AG04450 (cell line): ENCODE results near the gene TMEM150B. TPM values are rescaled to one million over a fixed set of nuclear protein-coding genes. Genes with fewer than 3 reads are reported as not detected.

Experiments used
- CTCF ChIA-PET: fragments of 300-600, 350-600 bp; formaldehyde crosslinking; extraction: SDS; loops from one replicate; lab custom pipeline; 2022; ENCODE audit warnings: antibody characterized with exemption, inconsistent platforms; lab: Charles Lee
- POLR2A ChIA-PET: fragments of 350-600 bp; formaldehyde crosslinking; extraction: SDS; loops from one replicate; lab custom pipeline; 2021; ENCODE audit warnings: antibody characterized with exemption, inconsistent platforms; lab: Yijun Ruan, JAX
- DNase-seq: peaks from one replicate; pipeline ENCODE4 v3.0.0-alpha.2; 2011; ENCODE audit warnings: low read depth, low spot score
- H3K27ac ChIP-seq: one replicate; pipeline ENCODE4 v1.5.1; 2012; ENCODE audit warnings: low read depth, low read length, control low read depth
- H3K27me3 ChIP-seq: one replicate; pipeline ENCODE4 v1.6.0; 2012; ENCODE audit warnings: low read length; ENCODE audit not compliant: control insufficient read depth, insufficient read depth
- H3K4me3 ChIP-seq: 2 replicates; pipeline ENCODE4 v1.5.1; 2011; ENCODE audit warnings: mild to moderate bottlenecking, low read depth, low read length, control low read depth
- H3K9me3 ChIP-seq: 2 replicates; pipeline ENCODE4 v1.5.1; 2012; ENCODE audit warnings: low read length; ENCODE audit not compliant: control insufficient read depth, insufficient read depth
- polyA plus RNA-seq: library from polyadenylated mRNA; depleted of rRNA; stranded (reverse); fragments of >200 nt; gene quantifications from 2 replicates; pipeline ENCODE4 v1.2.3, GENCODE V29; 2011
- TF ChIP-seq, protein P1 (sequence below): IDR thresholded peaks from 2 replicates; pipeline ENCODE4 v1.5.1; 2011; ENCODE audit warnings: low read depth, low read length, control low read depth, inconsistent platforms

The TMEM150B gene
- polyA plus RNA-seq, 1 experiment = not detected

DNA sequence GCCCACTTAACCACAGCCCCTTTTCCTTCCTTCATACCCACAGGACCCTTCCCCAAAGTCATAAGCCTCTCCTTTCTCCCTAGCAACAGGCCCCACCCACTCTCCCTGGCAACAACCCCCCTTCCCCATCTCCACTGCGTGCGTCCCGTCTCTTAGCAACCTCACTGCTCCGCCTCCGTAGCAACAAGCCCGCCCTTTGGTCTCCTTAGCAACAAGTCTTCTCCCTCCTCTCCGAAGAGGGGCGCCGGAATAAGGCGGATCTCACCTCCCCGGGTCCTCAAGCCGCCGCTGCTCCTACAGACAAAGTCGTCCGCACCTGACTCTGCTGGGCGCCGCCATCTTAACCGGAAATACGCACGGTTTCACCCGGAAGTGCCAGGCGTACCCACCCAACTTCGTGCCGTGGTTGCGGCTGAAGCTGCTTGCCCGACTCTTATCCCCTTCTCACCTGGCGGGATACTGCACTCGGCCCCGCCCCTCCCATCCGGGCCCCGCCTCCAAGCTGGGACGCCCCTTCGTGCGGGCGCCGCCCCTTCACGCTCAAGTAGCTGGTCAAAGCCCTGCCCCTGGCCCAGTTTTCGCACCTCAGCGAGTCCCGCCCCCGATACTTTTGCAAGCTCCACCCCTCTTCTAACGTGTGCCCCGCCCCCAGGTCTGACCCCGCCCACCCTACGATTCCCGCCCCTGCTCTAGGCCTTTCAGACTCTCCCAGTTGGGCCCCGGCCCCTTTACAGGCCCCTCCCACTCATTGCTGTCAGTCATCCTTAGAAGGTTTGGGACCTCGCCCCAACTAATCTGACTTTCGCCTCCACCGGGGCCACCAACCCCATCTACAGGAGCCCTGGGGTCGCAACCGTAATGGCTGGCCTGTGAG, 45.1 kb downstream of the TMEM150B start, which contains the start of gene HSPBP1:
TSS of gene HSPBP1 (minus strand) at position 341 of the 874 bp plus-strand sequence. CDS start 502 bp downstream, outside the sequence.
- TF ChIP-seq, protein P1, sequence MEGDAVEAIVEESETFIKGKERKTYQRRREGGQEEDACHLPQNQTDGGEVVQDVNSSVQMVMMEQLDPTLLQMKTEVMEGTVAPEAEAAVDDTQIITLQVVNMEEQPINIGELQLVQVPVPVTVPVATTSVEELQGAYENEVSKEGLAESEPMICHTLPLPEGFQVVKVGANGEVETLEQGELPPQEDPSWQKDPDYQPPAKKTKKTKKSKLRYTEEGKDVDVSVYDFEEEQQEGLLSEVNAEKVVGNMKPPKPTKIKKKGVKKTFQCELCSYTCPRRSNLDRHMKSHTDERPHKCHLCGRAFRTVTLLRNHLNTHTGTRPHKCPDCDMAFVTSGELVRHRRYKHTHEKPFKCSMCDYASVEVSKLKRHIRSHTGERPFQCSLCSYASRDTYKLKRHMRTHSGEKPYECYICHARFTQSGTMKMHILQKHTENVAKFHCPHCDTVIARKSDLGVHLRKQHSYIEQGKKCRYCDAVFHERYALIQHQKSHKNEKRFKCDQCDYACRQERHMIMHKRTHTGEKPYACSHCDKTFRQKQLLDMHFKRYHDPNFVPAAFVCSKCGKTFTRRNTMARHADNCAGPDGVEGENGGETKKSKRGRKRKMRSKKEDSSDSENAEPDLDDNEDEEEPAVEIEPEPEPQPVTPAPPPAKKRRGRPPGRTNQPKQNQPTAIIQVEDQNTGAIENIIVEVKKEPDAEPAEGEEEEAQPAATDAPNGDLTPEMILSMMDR = no peak
- H3K27ac ChIP-seq = peak within 1 kb of the TSS; percentile 84
- H3K27me3 ChIP-seq = no peaks in the 10 kb centered on the region
- DNase-seq = peak; percentile 84
- H3K4me3 ChIP-seq = peak within 1 kb of the TSS; percentile 92
- CTCF ChIA-PET = interaction anchor here (1.0 to 1.5 kb wide), 2 partner anchors 13 to 60 kb away, joined by 3 to 9 read pairs; partner anchors contain the start of gene KMT5C
- POLR2A ChIA-PET = interaction anchor here (0.7 to 1.1 kb wide), 9 partner anchors 21 to 224 kb away, joined by 3 to 17 read pairs (median 3); partner anchors contain the start of genes PPP6R1 and UBE2S
- H3K9me3 ChIP-seq = no peaks in the 10 kb centered on the region

DNA sequence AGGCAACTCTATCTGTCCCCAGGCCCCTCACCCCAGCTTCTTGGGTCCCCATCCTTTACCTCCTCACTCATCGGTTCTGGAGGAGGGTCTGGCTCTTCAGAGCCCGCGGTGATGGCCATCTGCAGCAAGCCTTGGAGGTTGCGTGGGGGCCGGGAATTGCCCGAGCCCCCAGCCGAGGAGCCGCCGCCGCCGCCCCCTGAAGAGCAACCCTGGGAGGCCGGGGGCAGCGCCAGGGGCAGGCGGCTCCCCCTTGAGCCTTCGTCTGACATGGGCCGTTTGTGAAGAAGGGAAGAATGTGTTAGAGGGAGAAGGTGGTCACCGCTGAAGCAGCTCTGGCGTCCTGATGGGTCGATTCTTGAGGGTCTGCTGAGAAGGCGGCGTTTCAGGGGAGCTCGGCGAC, 45.8 kb downstream of the TMEM150B start:
- DNase-seq = no peak
- CTCF ChIA-PET = interaction anchor here (1.5 kb wide), 1 partner anchor 13 kb away, joined by 9 read pairs; no protein-coding TSS in a partner anchor
- peak overlapping the region; percentile 92 for H3K4me3 ChIP-seq
- no peaks in the 10 kb centered on the region for H3K27me3 ChIP-seq
- H3K27ac ChIP-seq = peak overlapping the region; percentile 84
- POLR2A ChIA-PET = interaction anchor here (0.8 to 1.1 kb wide), 4 partner anchors 20 to 127 kb away, joined by 3 to 6 read pairs (median 5); partner anchors contain the start of gene PPP6R1
- no peaks in the 10 kb centered on the region for H3K9me3 ChIP-seq
- TF ChIP-seq, protein P1 = no peak

DNA sequence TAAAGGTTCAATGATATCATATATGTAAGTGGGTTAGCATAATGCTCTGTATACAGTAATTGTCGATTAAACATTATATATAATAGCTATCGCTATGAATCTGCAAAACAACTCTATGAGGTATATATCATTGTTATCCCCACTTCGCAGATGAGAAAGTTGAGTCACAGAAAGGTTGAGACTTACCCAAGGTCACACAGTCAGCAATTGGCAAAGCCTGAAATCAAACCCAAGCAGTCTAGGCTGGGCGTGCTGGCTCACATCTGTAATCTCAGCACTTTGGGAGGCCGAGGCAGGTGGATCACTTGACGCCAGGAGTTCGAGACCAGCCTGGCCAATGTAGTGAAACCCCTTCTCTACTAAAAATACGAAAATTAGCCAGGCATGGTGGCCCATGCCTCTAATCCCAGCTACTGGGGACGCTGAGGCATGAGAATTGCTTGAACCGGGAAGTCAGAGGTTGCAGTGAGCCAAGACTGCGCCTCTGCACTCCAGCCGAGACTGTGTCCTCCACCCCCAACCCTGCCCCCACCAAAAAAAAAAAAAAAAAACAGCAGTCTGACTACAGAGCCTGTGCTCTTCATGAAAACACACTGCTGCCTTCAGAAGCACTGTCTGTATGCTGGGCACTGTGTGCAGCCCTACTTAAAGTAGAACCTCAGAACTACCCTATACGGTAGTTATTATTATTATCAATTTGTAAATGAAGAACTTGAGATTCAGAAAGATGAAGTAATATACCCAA, 46.6 kb downstream of the TMEM150B start:
- DNase-seq = no peak
- POLR2A ChIA-PET = interaction anchor here (1.1 kb wide), 1 partner anchor 19 kb away, joined by 5 read pairs; the partner anchor contains the start of gene PPP6R1
- TF ChIP-seq, protein P1 = no peak
- no peak overlapping the region; the same call in 1 of the 2 replicates for H3K4me3 ChIP-seq
- H3K27me3 ChIP-seq = no peaks in the 10 kb centered on the region
- CTCF ChIA-PET = interaction anchor here (0.7 to 1.5 kb wide), 3 partner anchors 14 to 81 kb away, joined by 3 to 9 read pairs (median 7); no protein-coding TSS in a partner anchor
- H3K27ac ChIP-seq = no peak overlapping the region
- no peaks in the 10 kb centered on the region for H3K9me3 ChIP-seq

DNA sequence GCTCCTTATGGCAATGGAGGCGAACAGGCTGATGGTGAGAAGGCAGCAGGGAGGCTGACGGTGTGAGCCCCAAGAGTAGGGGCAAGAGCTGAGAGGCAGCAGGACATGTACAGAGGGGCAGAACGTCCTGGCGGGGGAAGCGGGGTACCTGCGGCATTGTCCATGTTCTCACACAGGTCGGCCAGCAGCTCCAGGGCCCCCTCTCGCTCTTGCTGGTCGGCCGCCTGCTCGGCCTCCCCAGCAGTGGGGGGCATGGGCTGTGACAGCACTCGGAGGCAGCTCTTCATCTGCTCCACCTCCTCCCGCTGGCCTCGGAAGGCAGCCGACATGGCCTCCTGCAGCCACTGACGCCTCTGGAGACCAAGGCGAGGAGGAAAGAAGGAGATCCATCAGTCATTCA, 47.6 kb downstream of the TMEM150B start:
- TF ChIP-seq, protein P1 = no peak
- no peaks in the 10 kb centered on the region for H3K9me3 ChIP-seq
- H3K27me3 ChIP-seq = no peaks in the 10 kb centered on the region
- no peak overlapping the region for H3K27ac ChIP-seq
- H3K4me3 ChIP-seq = no peak overlapping the region
- POLR2A ChIA-PET = no interaction called here
- DNase-seq = no peak
- CTCF ChIA-PET = interaction anchor here (1.3 kb wide), 1 partner anchor 15 kb away, joined by 7 read pairs; no protein-coding TSS in a partner anchor
